ENCODE data around the gene CACNA1F. TPM values are rescaled to one million over a fixed set of nuclear protein-coding genes. Genes with fewer than 3 reads are reported as not detected.

Gene CACNA1F
- total and polyA plus RNA-seq, 2 experiments from 2014 or later = not detected

DNA sequence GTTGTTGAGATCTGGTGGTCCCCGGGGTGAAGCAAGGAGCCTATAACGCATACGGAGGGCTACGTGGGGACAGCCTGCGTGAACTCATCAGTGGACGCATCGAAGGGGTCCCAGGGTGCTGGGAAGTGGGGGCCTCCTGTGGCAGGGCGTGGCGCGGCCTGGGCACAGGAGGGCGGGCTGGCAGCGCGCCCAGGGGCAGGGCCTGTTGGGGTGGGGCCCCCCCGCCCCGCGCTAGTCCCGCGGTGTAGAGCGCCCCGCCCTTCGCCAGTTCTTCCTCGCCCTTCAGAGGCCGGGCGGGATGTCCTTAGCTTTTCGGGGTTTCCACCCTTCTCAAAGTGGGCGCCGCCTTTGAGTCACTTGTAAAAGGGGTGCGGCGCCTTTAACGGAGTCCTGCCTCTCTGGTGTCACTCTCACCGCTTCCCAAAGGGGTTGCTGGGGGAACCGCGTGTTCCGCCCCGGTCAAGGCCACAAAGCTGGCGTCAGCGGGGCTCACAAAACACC lies 60.8 kb downstream of the CACNA1F start:
- H3K4me2 ChIP-seq (ENCODE audit: unreplicated experiment) = peak overlapping the region; percentile 75
- H3K9me2 ChIP-seq (ENCODE audit: insufficient read depth) = no peaks in the 10 kb centered on the region
- H3K9me3 ChIP-seq (ENCODE audit: low read depth) = no peaks in the 10 kb centered on the region
- no peaks in the 10 kb centered on the region for H4K20me1 ChIP-seq (ENCODE audit: insufficient read depth)
- WGBS, 2 experiments (ENCODE audit: low coverage in 1 of 2, low lambda C conversion rate in 2 of 2, missing lambda C conversion rate in 2 of 2) = 0 to 1% methylated on average over 4 to 18 of the region's 37 CpGs
- peak overlapping the region; percentile 79 for H3K27ac ChIP-seq
- H3K79me2 ChIP-seq (ENCODE audit: insufficient read depth) = peaks cover 16% of the 10 kb centered on the region
- H3K4me3 ChIP-seq = peak overlapping the region; percentile 89
- H3F3A ChIP-seq (ENCODE audit: insufficient read depth) = peaks cover 3% of the 10 kb centered on the region
- no peaks in the 10 kb centered on the region for H3K36me3 ChIP-seq (ENCODE audit: low read depth)
- H3K9ac ChIP-seq = peak overlapping the region; percentile 91
- peaks cover 5% of the 10 kb centered on the region; the same call in 1 of the 2 replicates for H3K4me1 ChIP-seq (ENCODE audit: insufficient read depth)
- H3K27me3 ChIP-seq (replicated peaks; ENCODE audit: insufficient read depth) = no peaks in the 10 kb centered on the region
- in situ Hi-C loops (cut with MboI) = no loop called here
- peak overlapping the region; percentile 81 for H2AFZ ChIP-seq
- peak; percentile 80 for DNase-seq
- no peak for TF ChIP-seq EZH2phosphoT487 (IDR thresholded peaks at IDR 0.05; ENCODE audit: insufficient read depth, low read depth)
- no peak for TF ChIP-seq EZH2 (IDR thresholded peaks at IDR 0.05; ENCODE audit: insufficient read depth, poor library complexity, severe bottlenecking)

DNA sequence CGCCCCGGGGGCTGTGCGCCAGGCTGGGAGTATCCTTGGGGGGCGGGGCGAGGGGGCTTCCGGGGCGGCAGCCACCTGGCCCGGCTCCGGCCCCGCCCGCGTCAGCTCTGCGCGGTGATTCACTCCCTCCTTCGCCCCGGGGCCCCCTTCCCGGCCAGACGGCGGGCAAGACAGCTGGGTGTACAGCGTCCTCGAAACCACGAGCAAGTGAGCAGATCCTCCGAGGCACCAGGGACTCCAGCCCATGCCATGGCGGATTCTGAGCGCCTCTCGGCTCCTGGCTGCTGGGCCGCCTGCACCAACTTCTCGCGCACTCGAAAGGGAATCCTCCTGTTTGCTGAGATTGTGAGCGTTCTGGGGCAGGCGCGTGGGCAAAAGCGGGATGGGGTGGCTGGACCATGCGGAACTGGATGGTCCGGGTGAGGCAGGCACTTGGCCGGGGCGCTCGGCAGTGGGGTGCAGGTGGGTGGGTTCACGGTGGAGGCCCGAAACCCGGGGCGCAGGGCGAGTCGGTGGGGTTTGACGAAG lies 61.3 kb downstream of the CACNA1F start, which contains the start of gene PLP2:
Gene PLP2, plus strand, starts transcription at position 147 of the 528 bp plus-strand sequence. Its CDS starts 103 bp downstream, at position 250.
- no peaks in the 10 kb centered on the region for H3K36me3 ChIP-seq (ENCODE audit: low read depth)
- TF ChIP-seq EZH2 (IDR thresholded peaks at IDR 0.05; ENCODE audit: insufficient read depth, poor library complexity, severe bottlenecking) = no peak
- no peak for TF ChIP-seq EZH2phosphoT487 (IDR thresholded peaks at IDR 0.05; ENCODE audit: insufficient read depth, low read depth)
- H3K27ac ChIP-seq = peak within 1 kb of the TSS; percentile 79
- no peaks in the 10 kb centered on the region for H3K27me3 ChIP-seq (replicated peaks; ENCODE audit: insufficient read depth)
- in situ Hi-C loops (cut with MboI) = no loop called here
- peak within 1 kb of the TSS; percentile 91 for H3K9ac ChIP-seq
- H3K4me3 ChIP-seq = peak within 1 kb of the TSS; percentile 89
- H4K20me1 ChIP-seq (ENCODE audit: insufficient read depth) = no peaks in the 10 kb centered on the region
- DNase-seq = peak; percentile 79
- 0 to 1% methylated on average over 9 to 30 of the region's 46 CpGs for WGBS, 2 experiments (ENCODE audit: low coverage in 1 of 2, low lambda C conversion rate in 2 of 2, missing lambda C conversion rate in 2 of 2)
- H3K9me3 ChIP-seq (ENCODE audit: low read depth) = no peaks in the 10 kb centered on the region
- peaks cover 6% of the 10 kb centered on the region; the same call in 1 of the 2 replicates for H3K4me1 ChIP-seq (ENCODE audit: insufficient read depth)
- peak within 1 kb of the TSS; percentile 81 for H2AFZ ChIP-seq
- no peaks in the 10 kb centered on the region for H3K9me2 ChIP-seq (ENCODE audit: insufficient read depth)
- peaks cover 3% of the 10 kb centered on the region for H3F3A ChIP-seq (ENCODE audit: insufficient read depth)
- peak within 1 kb of the TSS; percentile 75 for H3K4me2 ChIP-seq (ENCODE audit: unreplicated experiment)
- peaks cover 16% of the 10 kb centered on the region for H3K79me2 ChIP-seq (ENCODE audit: insufficient read depth)

DNA sequence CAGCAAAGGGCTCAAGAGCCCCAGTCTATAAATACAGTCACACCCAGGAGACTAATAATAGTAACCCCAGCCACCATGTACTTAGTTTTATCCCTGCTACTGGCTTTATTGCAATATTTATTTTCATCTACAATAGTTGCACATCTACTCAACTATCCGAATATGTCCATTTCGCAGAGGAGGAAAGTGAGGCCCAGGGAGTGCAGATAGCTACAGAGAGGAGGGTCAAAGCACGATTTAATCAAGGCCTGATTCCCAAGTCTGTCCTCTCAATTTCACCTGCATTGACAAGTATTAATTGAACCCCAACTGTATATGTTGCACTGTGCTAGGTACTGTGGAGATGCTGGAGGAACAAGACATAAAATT lies 65.4 kb downstream of the CACNA1F start:
- Histone ChIP-seq H3K4me3 (peak overlapping the region; percentile 41), H3K27ac (peak overlapping the region; percentile 69), H3K27me3 (replicated peaks; ENCODE audit: insufficient read depth) (no peaks in the 10 kb centered on the region), H2AFZ (peak overlapping the region; percentile 79), H3K4me1 (ENCODE audit: insufficient read depth) (peaks cover 6% of the 10 kb centered on the region; the same call in 1 of the 2 replicates), H4K20me1 (ENCODE audit: insufficient read depth) (no peaks in the 10 kb centered on the region), H3K9me3 (ENCODE audit: low read depth) (no peaks in the 10 kb centered on the region), H3K9me2 (ENCODE audit: insufficient read depth) (no peaks in the 10 kb centered on the region), H3K4me2 (ENCODE audit: unreplicated experiment) (peak overlapping the region; percentile 61), H3F3A (ENCODE audit: insufficient read depth) (peaks cover 3% of the 10 kb centered on the region), H3K36me3 (ENCODE audit: low read depth) (no peaks in the 10 kb centered on the region), H3K9ac (peak overlapping the region; percentile 58), H3K79me2 (ENCODE audit: insufficient read depth) (peaks cover 4% of the 10 kb centered on the region)
- in situ Hi-C loops (cut with MboI) = no loop called here
- no peak for TF ChIP-seq EZH2phosphoT487 (IDR thresholded peaks at IDR 0.05; ENCODE audit: insufficient read depth, low read depth)
- TF ChIP-seq EZH2 (IDR thresholded peaks at IDR 0.05; ENCODE audit: insufficient read depth, poor library complexity, severe bottlenecking) = no peak
- DNase-seq = no peak
- 63 to 94% methylated on average over 2 to 3 of the region's 3 CpGs for WGBS, 2 experiments (ENCODE audit: low coverage in 1 of 2, low lambda C conversion rate in 2 of 2, missing lambda C conversion rate in 2 of 2)

DNA sequence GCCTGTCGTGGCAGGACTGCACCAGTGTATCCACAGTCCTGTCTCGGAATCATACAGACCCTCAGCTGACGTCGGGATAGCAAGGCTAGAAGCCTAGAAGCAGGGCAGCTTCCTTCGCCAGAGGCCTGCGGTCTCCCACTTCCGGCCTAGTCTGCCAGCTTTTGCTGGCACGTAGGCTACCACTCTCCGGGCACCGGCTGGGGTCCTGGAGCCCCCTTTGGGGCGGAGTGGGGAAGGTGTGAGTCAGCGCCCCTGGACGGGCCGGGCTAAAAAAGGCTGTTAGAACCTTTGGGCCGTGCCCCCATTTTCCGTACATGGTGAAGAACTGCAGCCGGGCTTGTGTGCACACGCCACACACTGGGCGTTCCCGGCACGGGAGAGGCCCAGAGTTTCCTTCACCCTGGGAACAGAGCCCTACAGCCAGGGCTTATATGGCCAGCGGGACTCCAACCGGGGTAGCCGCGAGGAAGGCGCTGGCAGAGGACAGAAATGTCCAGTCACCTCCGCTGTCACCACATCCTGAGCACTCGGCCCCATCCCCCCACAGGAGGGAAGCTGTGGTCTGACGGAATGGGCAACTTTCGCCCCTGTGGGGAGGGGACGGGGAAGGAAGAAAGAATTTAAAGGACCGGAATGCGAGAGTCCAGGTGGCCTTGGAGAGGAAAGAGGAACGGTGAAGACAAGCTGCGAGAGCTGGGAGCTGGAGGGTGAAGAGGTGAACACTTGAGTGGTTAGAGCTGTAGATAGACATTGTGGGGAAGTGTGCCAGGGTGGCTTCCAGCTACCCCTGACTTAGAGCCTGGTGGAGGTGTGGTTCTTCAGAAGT lies 66.0 kb downstream of the CACNA1F start:
- Histone ChIP-seq H3K9me3 (ENCODE audit: low read depth) (no peaks in the 10 kb centered on the region), H3K4me1 (ENCODE audit: insufficient read depth) (peaks cover 6% of the 10 kb centered on the region; the same call in 1 of the 2 replicates), H3K9ac (peak overlapping the region; percentile 58), H3K9me2 (ENCODE audit: insufficient read depth) (no peaks in the 10 kb centered on the region), H4K20me1 (ENCODE audit: insufficient read depth) (no peaks in the 10 kb centered on the region), H3K27ac (peak overlapping the region; percentile 69), H2AFZ (peak overlapping the region; percentile 79), H3K36me3 (ENCODE audit: low read depth) (no peaks in the 10 kb centered on the region), H3F3A (ENCODE audit: insufficient read depth) (peaks cover 3% of the 10 kb centered on the region), H3K4me3 (peak overlapping the region; percentile 41), H3K27me3 (replicated peaks; ENCODE audit: insufficient read depth) (no peaks in the 10 kb centered on the region), H3K4me2 (ENCODE audit: unreplicated experiment) (peak overlapping the region; percentile 61), H3K79me2 (ENCODE audit: insufficient read depth) (no peaks in the 10 kb centered on the region)
- in situ Hi-C loops (cut with MboI) = no loop called here
- peak; percentile 76 for DNase-seq
- no peak for TF ChIP-seq EZH2 (IDR thresholded peaks at IDR 0.05; ENCODE audit: insufficient read depth, poor library complexity, severe bottlenecking)
- no peak for TF ChIP-seq EZH2phosphoT487 (IDR thresholded peaks at IDR 0.05; ENCODE audit: insufficient read depth, low read depth)
- WGBS, 2 experiments (ENCODE audit: low coverage in 1 of 2, low lambda C conversion rate in 2 of 2, missing lambda C conversion rate in 2 of 2) = 25 to 29% methylated on average over 17 to 22 of the region's 35 CpGs

Measured in GM23248 (cell line).